Measurements from ENCODE around the gene FIP1L1. TPM values are rescaled to one million over a fixed set of nuclear protein-coding genes. Genes with fewer than 3 reads are reported as not detected.

Gene FIP1L1
- total RNA-seq, 1 experiment from 2014 or later = 68.0 TPM

DNA sequence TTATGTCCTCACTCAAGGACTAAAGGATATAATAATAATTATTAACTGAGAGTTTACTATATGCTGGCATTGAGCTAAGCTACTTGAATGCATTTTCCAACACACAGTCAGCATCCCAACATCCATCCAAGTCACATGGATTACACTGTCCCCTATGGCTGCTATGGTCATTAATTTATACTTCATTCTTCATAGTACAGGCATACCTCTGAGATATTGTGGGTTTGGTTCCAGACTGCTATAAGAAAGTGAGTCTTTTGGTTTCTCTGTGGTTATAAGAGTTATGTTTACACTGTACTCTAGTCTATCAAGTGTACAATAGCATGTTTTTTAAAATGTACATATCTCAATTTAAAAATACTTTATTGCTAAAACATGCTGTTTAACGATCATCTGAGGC is 124.7 kb downstream of the FIP1L1 start:
- H2BK5ac ChIP-seq (ENCODE audit: insufficient read length, low read length) = no peak overlapping the region
- Mint-ChIP-seq H3K4me1 (peaks cover 10 to 14% of the 10 kb centered on the region in 2 experiments), H3K4me3 (no peak overlapping the region), H3K9me3 (no peaks in the 10 kb centered on the region), H3K27me3 (ENCODE audit: low read depth) (no peaks in the 10 kb centered on the region), H3K27ac (no peak overlapping the region), H3K36me3 (ENCODE audit: insufficient read depth in 1 of 3, low read depth in 3 of 3) (no peaks in the 10 kb centered on the region; a peak in 1 of 7 replicates)
- H4K8ac ChIP-seq (replicated peaks; ENCODE audit: insufficient read length, low read depth, low read length) = no peak overlapping the region
- no peak overlapping the region for H3K18ac ChIP-seq (ENCODE audit: insufficient read length, low read depth, low read length)
- WGBS (ENCODE audit: extremely low coverage, insufficient read length, low lambda C conversion rate) = no CpG with 5 or more reads among the region's 1 CpG
- no peaks in the 10 kb centered on the region for H3K4me1 ChIP-seq (ENCODE audit: insufficient read depth, low read length)
- H4K20me1 ChIP-seq (ENCODE audit: control insufficient read depth, insufficient read depth, insufficient read length) = no peaks in the 10 kb centered on the region
- H3K4ac ChIP-seq (ENCODE audit: low read depth, low read length) = no peak overlapping the region
- no peak overlapping the region for H3K23ac ChIP-seq (ENCODE audit: insufficient read length, low read depth, low read length)
- no peak overlapping the region for H3K9ac ChIP-seq (ENCODE audit: extremely low read depth, insufficient read length, low read length)
- H2BK20ac ChIP-seq (ENCODE audit: low read depth, low read length, poor library complexity, severe bottlenecking) = no peak overlapping the region
- H3K9me3 ChIP-seq (ENCODE audit: control insufficient read depth, low read depth, low read length) = no peaks in the 10 kb centered on the region
- H2AK5ac ChIP-seq (ENCODE audit: insufficient read length, low read length) = no peak overlapping the region
- no peak overlapping the region for H3K27ac ChIP-seq (ENCODE audit: insufficient read length, low read depth, low read length)
- DNase-seq = no peak
- H4K5ac ChIP-seq (ENCODE audit: insufficient read length, low read depth, low read length) = no peak overlapping the region
- H4K91ac ChIP-seq (ENCODE audit: insufficient read length, low read depth, low read length) = no peak overlapping the region
- no peak overlapping the region for H3T11ph ChIP-seq (ENCODE audit: low read length)
- TF ChIP-seq, protein P1, sequence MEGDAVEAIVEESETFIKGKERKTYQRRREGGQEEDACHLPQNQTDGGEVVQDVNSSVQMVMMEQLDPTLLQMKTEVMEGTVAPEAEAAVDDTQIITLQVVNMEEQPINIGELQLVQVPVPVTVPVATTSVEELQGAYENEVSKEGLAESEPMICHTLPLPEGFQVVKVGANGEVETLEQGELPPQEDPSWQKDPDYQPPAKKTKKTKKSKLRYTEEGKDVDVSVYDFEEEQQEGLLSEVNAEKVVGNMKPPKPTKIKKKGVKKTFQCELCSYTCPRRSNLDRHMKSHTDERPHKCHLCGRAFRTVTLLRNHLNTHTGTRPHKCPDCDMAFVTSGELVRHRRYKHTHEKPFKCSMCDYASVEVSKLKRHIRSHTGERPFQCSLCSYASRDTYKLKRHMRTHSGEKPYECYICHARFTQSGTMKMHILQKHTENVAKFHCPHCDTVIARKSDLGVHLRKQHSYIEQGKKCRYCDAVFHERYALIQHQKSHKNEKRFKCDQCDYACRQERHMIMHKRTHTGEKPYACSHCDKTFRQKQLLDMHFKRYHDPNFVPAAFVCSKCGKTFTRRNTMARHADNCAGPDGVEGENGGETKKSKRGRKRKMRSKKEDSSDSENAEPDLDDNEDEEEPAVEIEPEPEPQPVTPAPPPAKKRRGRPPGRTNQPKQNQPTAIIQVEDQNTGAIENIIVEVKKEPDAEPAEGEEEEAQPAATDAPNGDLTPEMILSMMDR (conservative IDR thresholded peaks at IDR 0.05) = no peak
- no peaks in the 10 kb centered on the region for H3K79me1 ChIP-seq (ENCODE audit: insufficient read depth, low read depth, low read length, poor library complexity, severe bottlenecking)
- no peaks in the 10 kb centered on the region for H3K27me3 ChIP-seq (ENCODE audit: insufficient read depth, low read length)
- H3K79me2 ChIP-seq (ENCODE audit: insufficient read depth, low read length) = no peaks in the 10 kb centered on the region
- H2AFZ ChIP-seq (ENCODE audit: low read length) = no peak overlapping the region
- no peak overlapping the region for H2BK12ac ChIP-seq (ENCODE audit: insufficient read length, low read depth, low read length)
- H3K4me2 ChIP-seq (ENCODE audit: insufficient read depth, insufficient read length, low read length) = no peak overlapping the region
- no peak overlapping the region for H3K14ac ChIP-seq (ENCODE audit: insufficient read depth, low read length)
- no peak overlapping the region for H3K56ac ChIP-seq (ENCODE audit: insufficient read length, low read depth, low read length)
- no peak overlapping the region for H2BK15ac ChIP-seq (ENCODE audit: low read depth, low read length)
- no peak overlapping the region for H2BK120ac ChIP-seq (ENCODE audit: low read depth, low read length, poor library complexity, severe bottlenecking)
- no peaks in the 10 kb centered on the region for H3K23me2 ChIP-seq (ENCODE audit: insufficient read length, low read depth, low read length, poor library complexity, severe bottlenecking)

Data from H9 (cell line).